AG04449 (cell line): ENCODE data around the gene DCLRE1C.
"Not testable (repeated sequence)": the region's sequence is repeated elsewhere in the genome, so short reads cannot be mapped to it uniquely, and the experiment has no call there.

Experiments
- CTCF ChIA-PET: fragments of 350-600 bp; formaldehyde crosslinking; extraction: SDS; loops from one replicate; lab custom pipeline; 2021; ENCODE audit warnings: antibody characterized with exemption; lab: Yijun Ruan, JAX
- POLR2A ChIA-PET: fragments of 400-600, 350-600 bp; formaldehyde crosslinking; extraction: SDS; loops from one replicate; lab custom pipeline; 2020; ENCODE audit warnings: antibody characterized with exemption, inconsistent platforms; lab: Yijun Ruan, JAX
- DNase-seq: peaks from one replicate; pipeline ENCODE4 v3.0.0-alpha.2; 2010; ENCODE audit warnings: low read depth, low spot score
- H3K4me3 ChIP-seq: 2 replicates; pipeline ENCODE4 v1.5.1; 2011; ENCODE audit warnings: low read depth, mild to moderate bottlenecking, control low read depth, low read length
- CTCF ChIP-seq: IDR thresholded peaks from one replicate; pipeline ENCODE4 v1.5.1; 2011; ENCODE audit warnings: mild to moderate bottlenecking, moderate library complexity, low read length, control low read depth, inconsistent platforms; ENCODE audit not compliant: insufficient read depth; ENCODE audit errors: missing control alignments

Gene DCLRE1C

GRCh38 chr10:14954001-14954770, at the start of gene DCLRE1C:
Gene DCLRE1C (minus strand): TSS chr10:14954096. CDS start chr10:14954010, 86 bp downstream.
- TF ChIP-seq CTCF: no peak
- DNase-seq: peak; percentile 29
- POLR2A ChIA-PET: interaction anchor here (1.0 kb wide), 1 partner anchor 142 kb away, joined by 3 read pairs; no protein-coding TSS in a partner anchor
- peak within 1 kb of the TSS; percentile 97 for H3K4me3 ChIP-seq
- CTCF ChIA-PET: interaction anchor here (1.6 to 2.4 kb wide), 2 partner anchors 65 to 152 kb away, joined by 6 to 21 read pairs; no protein-coding TSS in a partner anchor

- TF ChIP-seq CTCF: no peak
- H3K4me3 ChIP-seq: no peak overlapping the region
- CTCF ChIA-PET: no interaction called here
These were observed 42.2 kb upstream of the DCLRE1C start for GRCh38 chr10:14995964-14996565.

GRCh38 chr10:14993500-14994455, 39.9 kb upstream of the DCLRE1C start:
- DNase-seq, H3K4me3 ChIP-seq, POLR2A ChIA-PET, CTCF ChIA-PET: not testable (repeated sequence)

More at GRCh38 chr10:14995964-14996565, 42.2 kb upstream of the DCLRE1C start:
- DNase-seq: no peak
- POLR2A ChIA-PET: no interaction called here

- CTCF ChIA-PET, DNase-seq, POLR2A ChIA-PET, H3K4me3 ChIP-seq: not testable (repeated sequence)
These were observed 38.4 kb upstream of the DCLRE1C start for GRCh38 chr10:14992336-14992735.

GRCh38 chr10:14991035-14991749, 37.3 kb upstream of the DCLRE1C start:
- peak; percentile 12 for TF ChIP-seq CTCF
- CTCF ChIA-PET: interaction anchor here (0.7 to 1.2 kb wide), 2 partner anchors 92 to 113 kb away, joined by 3 to 4 read pairs; no protein-coding TSS in a partner anchor
- DNase-seq: peak; percentile 0
- POLR2A ChIA-PET, H3K4me3 ChIP-seq: not testable (repeated sequence)

GRCh38 chr10:14989552-14989951, 35.7 kb upstream of the DCLRE1C start:
- POLR2A ChIA-PET, DNase-seq, H3K4me3 ChIP-seq, CTCF ChIA-PET: not testable (repeated sequence)

- DNase-seq: no peak
- H3K4me3 ChIP-seq: no peak overlapping the region
- no peak for TF ChIP-seq CTCF
- ChIA-PET CTCF (no interaction called here), POLR2A (no interaction called here)
These were observed 28.8 kb upstream of the DCLRE1C start for GRCh38 chr10:14982744-14983143.
